Measurements from ENCODE around the gene SETBP1.

Gene SETBP1

DNA sequence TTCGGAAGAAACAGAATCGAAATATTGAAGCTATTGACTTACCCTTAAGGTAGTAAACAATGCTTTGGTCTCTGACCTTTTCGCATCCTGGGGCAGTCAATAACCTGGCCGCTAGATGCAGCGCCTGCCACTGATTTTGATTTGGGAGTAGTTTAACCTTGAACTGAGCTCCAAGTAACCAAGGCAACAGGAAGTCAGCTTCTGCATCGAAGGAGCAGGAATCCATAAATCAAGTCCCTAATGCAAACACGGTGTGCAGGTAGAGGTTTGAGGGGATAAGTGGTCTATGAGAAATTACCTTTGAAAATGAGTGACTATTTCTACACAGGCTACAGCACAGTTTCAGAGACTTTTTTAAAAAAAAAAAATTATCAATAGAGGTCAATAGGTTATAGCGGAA lies 353.5 kb downstream of the SETBP1 start:
- Histone ChIP-seq H4K5ac (ENCODE audit: low read length) (no peak overlapping the region), H3K79me1 (ENCODE audit: low read length) (no peaks in the 10 kb centered on the region), H3K27ac (ENCODE audit: low read depth, low read length) (no peak overlapping the region), H3K4me1 (ENCODE audit: control insufficient read depth, low read depth, low read length) (no peaks in the 10 kb centered on the region), H3K9ac (ENCODE audit: low read length) (no peak overlapping the region), H3K36me3 (ENCODE audit: control insufficient read depth, insufficient read depth, low read length) (no peaks in the 10 kb centered on the region), H3K27me3 (ENCODE audit: insufficient read depth, low read length, poor library complexity) (no peaks in the 10 kb centered on the region), H3K79me2 (ENCODE audit: control insufficient read depth, insufficient read depth, low read length) (no peaks in the 10 kb centered on the region), H3K4ac (ENCODE audit: low read depth, low read length) (no peak overlapping the region), H3K4me3 (ENCODE audit: low read length) (no peak overlapping the region), H2BK5ac (ENCODE audit: low read length) (no peak overlapping the region), H3K56ac (ENCODE audit: low read length) (no peak overlapping the region), H3K4me2 (ENCODE audit: low read length) (no peak overlapping the region), H2BK120ac (ENCODE audit: low read depth, low read length) (no peak overlapping the region), H2AK5ac (ENCODE audit: low read length) (no peak overlapping the region), H2BK15ac (replicated peaks; ENCODE audit: low read depth) (no peak overlapping the region), H4K8ac (ENCODE audit: low read depth, low read length) (no peak overlapping the region), H3K18ac (ENCODE audit: low read length) (no peak overlapping the region), H3K23ac (ENCODE audit: low read length) (no peak overlapping the region)
- no CpG with 5 or more reads among the region's 8 CpGs for WGBS (ENCODE audit: extremely low coverage, insufficient coverage, low lambda C conversion rate)
- DNase-seq = no peak

DNA sequence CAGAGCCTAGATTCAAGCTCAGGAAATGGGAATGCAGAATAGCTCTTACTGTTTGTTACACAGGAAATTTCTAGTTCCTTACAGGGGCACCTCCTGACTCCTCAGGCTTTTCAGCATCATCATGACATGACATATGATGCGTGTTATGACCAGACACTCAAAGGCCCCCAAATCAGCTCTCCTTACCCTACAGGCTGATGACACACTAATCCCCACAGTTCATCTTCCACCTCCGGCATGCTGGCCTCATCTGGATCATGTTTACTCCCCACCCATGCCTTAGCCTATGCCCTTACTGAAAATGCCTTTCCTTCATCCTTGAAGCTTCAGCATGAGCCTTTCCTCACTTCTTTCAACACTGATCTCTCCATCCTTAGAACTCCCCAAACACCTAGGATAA lies 356.9 kb downstream of the SETBP1 start:
- Histone ChIP-seq H3K79me1 (ENCODE audit: low read length) (no peaks in the 10 kb centered on the region), H3K4me3 (ENCODE audit: low read length) (no peak overlapping the region), H2BK15ac (replicated peaks; ENCODE audit: low read depth) (no peak overlapping the region), H4K5ac (ENCODE audit: low read length) (no peak overlapping the region), H3K27me3 (ENCODE audit: insufficient read depth, low read length, poor library complexity) (no peaks in the 10 kb centered on the region), H3K4me2 (ENCODE audit: low read length) (no peak overlapping the region), H3K4ac (ENCODE audit: low read depth, low read length) (no peak overlapping the region), H3K79me2 (ENCODE audit: control insufficient read depth, insufficient read depth, low read length) (no peaks in the 10 kb centered on the region), H2BK120ac (ENCODE audit: low read depth, low read length) (no peak overlapping the region), H3K9ac (ENCODE audit: low read length) (no peak overlapping the region), H3K36me3 (ENCODE audit: control insufficient read depth, insufficient read depth, low read length) (no peaks in the 10 kb centered on the region), H3K18ac (ENCODE audit: low read length) (no peak overlapping the region), H2BK5ac (ENCODE audit: low read length) (no peak overlapping the region), H3K56ac (ENCODE audit: low read length) (no peak overlapping the region), H4K8ac (ENCODE audit: low read depth, low read length) (no peak overlapping the region), H3K27ac (ENCODE audit: low read depth, low read length) (no peak overlapping the region), H3K23ac (ENCODE audit: low read length) (no peak overlapping the region), H3K4me1 (ENCODE audit: control insufficient read depth, low read depth, low read length) (no peaks in the 10 kb centered on the region), H2AK5ac (ENCODE audit: low read length) (no peak overlapping the region)
- no peak for DNase-seq
- WGBS (ENCODE audit: extremely low coverage, insufficient coverage, low lambda C conversion rate) = no CpG with 5 or more reads among the region's 2 CpGs

DNA sequence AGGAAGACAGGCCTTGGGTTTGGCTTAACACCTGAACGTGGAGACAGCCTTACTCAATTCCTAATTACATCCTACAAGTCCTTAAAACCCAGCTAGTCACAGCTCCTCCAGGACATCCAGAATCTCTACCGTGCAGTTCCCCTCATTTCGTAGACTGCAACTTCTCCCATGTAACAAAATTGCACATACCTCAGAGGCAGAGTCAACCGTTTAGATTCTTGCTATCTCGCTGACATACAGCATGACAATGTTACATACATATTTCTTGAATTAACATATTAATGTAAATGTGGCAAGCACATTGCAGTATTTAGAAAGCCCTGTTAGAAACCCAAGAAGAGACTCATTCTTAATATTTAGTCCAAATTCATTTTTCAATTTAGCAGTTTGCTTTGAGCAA lies 358.7 kb downstream of the SETBP1 start:
- no peaks in the 10 kb centered on the region for H3K79me2 ChIP-seq (ENCODE audit: control insufficient read depth, insufficient read depth, low read length)
- H3K18ac ChIP-seq (ENCODE audit: low read length) = no peak overlapping the region
- H3K27me3 ChIP-seq (ENCODE audit: insufficient read depth, low read length, poor library complexity) = no peaks in the 10 kb centered on the region
- H2BK120ac ChIP-seq (ENCODE audit: low read depth, low read length) = no peak overlapping the region
- H3K36me3 ChIP-seq (ENCODE audit: control insufficient read depth, insufficient read depth, low read length) = no peaks in the 10 kb centered on the region
- H4K5ac ChIP-seq (ENCODE audit: low read length) = no peak overlapping the region
- H3K79me1 ChIP-seq (ENCODE audit: low read length) = no peaks in the 10 kb centered on the region
- no peak for DNase-seq
- H3K4me1 ChIP-seq (ENCODE audit: control insufficient read depth, low read depth, low read length) = no peaks in the 10 kb centered on the region
- no peak overlapping the region for H2AK5ac ChIP-seq (ENCODE audit: low read length)
- no peak overlapping the region for H3K4ac ChIP-seq (ENCODE audit: low read depth, low read length)
- no peak overlapping the region for H3K23ac ChIP-seq (ENCODE audit: low read length)
- no peak overlapping the region for H3K56ac ChIP-seq (ENCODE audit: low read length)
- H3K4me2 ChIP-seq (ENCODE audit: low read length) = no peak overlapping the region
- H4K8ac ChIP-seq (ENCODE audit: low read depth, low read length) = no peak overlapping the region
- no peak overlapping the region for H3K4me3 ChIP-seq (ENCODE audit: low read length)
- no peak overlapping the region for H3K27ac ChIP-seq (ENCODE audit: low read depth, low read length)
- no peak overlapping the region for H2BK5ac ChIP-seq (ENCODE audit: low read length)
- H3K9ac ChIP-seq (ENCODE audit: low read length) = no peak overlapping the region
- WGBS (ENCODE audit: extremely low coverage, insufficient coverage, low lambda C conversion rate) = no CpG with 5 or more reads among the region's 5 CpGs
- no peak overlapping the region for H2BK15ac ChIP-seq (replicated peaks; ENCODE audit: low read depth)

DNA sequence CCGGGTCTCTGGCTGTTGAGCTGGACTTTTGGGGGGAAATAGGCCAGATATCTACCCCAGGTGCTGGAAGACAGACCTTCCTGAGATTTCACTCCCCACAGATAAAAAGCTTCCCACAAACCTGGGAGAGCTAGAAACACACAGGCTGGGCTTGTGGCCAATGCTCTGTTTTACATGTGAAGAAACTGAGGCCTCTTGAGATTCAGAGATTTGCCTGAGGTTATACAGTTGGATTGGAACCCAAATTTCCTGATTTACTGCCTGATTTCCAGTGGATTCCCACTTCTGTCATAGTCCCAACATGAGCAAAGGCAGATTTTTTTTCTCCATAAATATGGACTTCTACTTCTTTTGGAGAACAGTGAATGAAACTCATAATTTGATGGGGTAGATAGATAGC lies 360.2 kb downstream of the SETBP1 start:
- Histone ChIP-seq H3K79me1 (ENCODE audit: low read length) (no peaks in the 10 kb centered on the region), H3K36me3 (ENCODE audit: control insufficient read depth, insufficient read depth, low read length) (no peaks in the 10 kb centered on the region), H3K27me3 (ENCODE audit: insufficient read depth, low read length, poor library complexity) (no peaks in the 10 kb centered on the region), H3K23ac (ENCODE audit: low read length) (no peak overlapping the region), H4K5ac (ENCODE audit: low read length) (no peak overlapping the region), H2AK5ac (ENCODE audit: low read length) (no peak overlapping the region), H3K79me2 (ENCODE audit: control insufficient read depth, insufficient read depth, low read length) (no peaks in the 10 kb centered on the region), H3K4ac (ENCODE audit: low read depth, low read length) (no peak overlapping the region), H3K4me2 (ENCODE audit: low read length) (no peak overlapping the region), H3K56ac (ENCODE audit: low read length) (no peak overlapping the region), H3K4me3 (ENCODE audit: low read length) (no peak overlapping the region), H3K18ac (ENCODE audit: low read length) (no peak overlapping the region), H2BK5ac (ENCODE audit: low read length) (no peak overlapping the region), H4K8ac (ENCODE audit: low read depth, low read length) (no peak overlapping the region), H2BK15ac (replicated peaks; ENCODE audit: low read depth) (no peak overlapping the region), H3K27ac (ENCODE audit: low read depth, low read length) (no peak overlapping the region), H3K9ac (ENCODE audit: low read length) (no peak overlapping the region), H2BK120ac (ENCODE audit: low read depth, low read length) (no peak overlapping the region), H3K4me1 (ENCODE audit: control insufficient read depth, low read depth, low read length) (no peaks in the 10 kb centered on the region)
- no CpG with 5 or more reads among the region's 1 CpG for WGBS (ENCODE audit: extremely low coverage, insufficient coverage, low lambda C conversion rate)
- DNase-seq = no peak

DNA sequence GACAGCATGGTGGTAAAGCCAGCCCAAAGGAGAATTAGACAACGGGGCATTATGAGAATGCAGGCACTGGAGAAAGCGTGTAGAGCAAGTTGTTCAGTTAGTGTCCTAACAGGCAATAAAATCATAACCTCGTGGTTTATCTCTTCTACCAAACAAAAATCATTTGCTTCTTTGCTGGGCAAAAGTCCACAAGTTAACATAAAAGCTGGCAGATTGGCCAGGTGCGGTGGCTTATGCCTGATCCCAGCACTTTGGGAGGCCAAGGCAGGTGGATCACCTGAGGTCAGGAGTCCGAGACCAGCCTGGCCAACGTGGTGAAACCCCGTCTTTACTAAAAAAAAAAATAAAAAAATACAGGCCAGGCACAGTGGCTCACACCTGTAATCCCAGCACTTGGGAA lies 364.1 kb downstream of the SETBP1 start:
- no peak overlapping the region for H2BK120ac ChIP-seq (ENCODE audit: low read depth, low read length)
- DNase-seq = no peak
- no peaks in the 10 kb centered on the region for H3K79me1 ChIP-seq (ENCODE audit: low read length)
- no peak overlapping the region for H3K56ac ChIP-seq (ENCODE audit: low read length)
- H3K36me3 ChIP-seq (ENCODE audit: control insufficient read depth, insufficient read depth, low read length) = no peaks in the 10 kb centered on the region
- H3K4me3 ChIP-seq (ENCODE audit: low read length) = no peak overlapping the region
- H3K79me2 ChIP-seq (ENCODE audit: control insufficient read depth, insufficient read depth, low read length) = no peaks in the 10 kb centered on the region
- H2BK5ac ChIP-seq (ENCODE audit: low read length) = no peak overlapping the region
- H3K9ac ChIP-seq (ENCODE audit: low read length) = no peak overlapping the region
- WGBS (ENCODE audit: extremely low coverage, insufficient coverage, low lambda C conversion rate) = no CpG with 5 or more reads among the region's 7 CpGs
- H3K27me3 ChIP-seq (ENCODE audit: insufficient read depth, low read length, poor library complexity) = peaks cover 2% of the 10 kb centered on the region
- no peak overlapping the region for H3K18ac ChIP-seq (ENCODE audit: low read length)
- H2BK15ac ChIP-seq (replicated peaks; ENCODE audit: low read depth) = no peak overlapping the region
- H4K5ac ChIP-seq (ENCODE audit: low read length) = no peak overlapping the region
- H3K4me1 ChIP-seq (ENCODE audit: control insufficient read depth, low read depth, low read length) = no peaks in the 10 kb centered on the region
- H3K27ac ChIP-seq (ENCODE audit: low read depth, low read length) = no peak overlapping the region
- H3K4me2 ChIP-seq (ENCODE audit: low read length) = no peak overlapping the region
- H3K4ac ChIP-seq (ENCODE audit: low read depth, low read length) = no peak overlapping the region
- H4K8ac ChIP-seq (ENCODE audit: low read depth, low read length) = no peak overlapping the region
- no peak overlapping the region for H2AK5ac ChIP-seq (ENCODE audit: low read length)
- H3K23ac ChIP-seq (ENCODE audit: low read length) = no peak overlapping the region

DNA sequence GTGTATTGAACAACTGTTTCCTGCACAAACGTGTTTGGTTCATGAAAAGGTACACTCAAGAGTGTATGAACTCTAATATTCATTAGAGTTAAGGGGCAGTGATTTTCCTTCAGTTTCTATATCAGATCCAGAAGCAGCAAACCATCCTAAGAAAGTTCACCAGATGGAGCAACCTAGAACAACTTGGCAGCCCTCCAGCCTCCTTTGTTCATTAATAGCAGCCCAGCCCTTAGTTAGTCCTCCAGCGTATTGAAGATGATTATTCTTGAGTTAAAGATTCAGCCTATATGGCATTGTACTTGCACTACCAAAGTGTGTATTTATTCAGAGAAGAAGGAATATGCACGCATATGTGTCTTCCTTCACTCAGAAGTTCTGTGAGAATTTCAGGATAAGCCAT lies 365.5 kb downstream of the SETBP1 start:
- Histone ChIP-seq H3K4me1 (ENCODE audit: control insufficient read depth, low read depth, low read length) (no peaks in the 10 kb centered on the region), H4K5ac (ENCODE audit: low read length) (no peak overlapping the region), H2AK5ac (ENCODE audit: low read length) (no peak overlapping the region), H3K36me3 (ENCODE audit: control insufficient read depth, insufficient read depth, low read length) (no peaks in the 10 kb centered on the region), H3K79me1 (ENCODE audit: low read length) (no peaks in the 10 kb centered on the region), H3K79me2 (ENCODE audit: control insufficient read depth, insufficient read depth, low read length) (no peaks in the 10 kb centered on the region), H3K9ac (ENCODE audit: low read length) (no peak overlapping the region), H4K8ac (ENCODE audit: low read depth, low read length) (no peak overlapping the region), H3K56ac (ENCODE audit: low read length) (no peak overlapping the region), H3K4me3 (ENCODE audit: low read length) (no peak overlapping the region), H3K4ac (ENCODE audit: low read depth, low read length) (no peak overlapping the region), H3K27ac (ENCODE audit: low read depth, low read length) (no peak overlapping the region), H3K18ac (ENCODE audit: low read length) (no peak overlapping the region), H2BK15ac (replicated peaks; ENCODE audit: low read depth) (no peak overlapping the region), H2BK5ac (ENCODE audit: low read length) (no peak overlapping the region), H3K4me2 (ENCODE audit: low read length) (no peak overlapping the region), H2BK120ac (ENCODE audit: low read depth, low read length) (no peak overlapping the region), H3K23ac (ENCODE audit: low read length) (no peak overlapping the region), H3K27me3 (ENCODE audit: insufficient read depth, low read length, poor library complexity) (peaks cover 2% of the 10 kb centered on the region)
- DNase-seq = no peak
- no CpG with 5 or more reads among the region's 3 CpGs for WGBS (ENCODE audit: extremely low coverage, insufficient coverage, low lambda C conversion rate)

Data from mesendoderm (in vitro differentiated cells).